ENCODE measurements around the gene SRSF2.
"Not testable (repeated sequence)": the region's sequence is repeated elsewhere in the genome, so short reads cannot be mapped to it uniquely, and the experiment has no call there.

The SRSF2 gene

DNA sequence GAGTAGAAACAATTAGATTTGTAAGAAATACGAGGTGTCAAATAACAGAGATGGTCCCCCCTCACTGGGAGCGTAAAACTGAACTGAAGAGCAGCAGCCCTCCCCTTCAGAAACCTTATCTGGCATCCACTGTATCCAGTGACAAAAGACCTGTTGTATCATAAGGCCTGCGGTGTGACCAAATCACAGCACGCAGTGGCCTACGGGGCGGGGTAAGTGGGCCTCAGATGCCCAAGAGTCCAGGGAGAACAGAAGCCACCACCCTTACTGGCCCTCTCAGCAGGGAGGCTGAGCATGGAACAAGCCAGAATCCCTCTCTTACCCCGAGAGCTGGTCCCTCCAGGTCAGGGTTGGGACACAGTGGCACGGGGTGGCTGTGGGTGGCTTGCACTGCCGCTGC, 16.2 kb downstream of the SRSF2 start:
- DNase-seq (ENCODE audit: low read depth in 2 of 2), result no peak

- DNase-seq (ENCODE audit: low read depth in 2 of 2), result no peak
Measured at GRCh38 chr17:76720211-76720610, 16.9 kb downstream of the SRSF2 start.

GRCh38 chr17:76718516-76718915, 18.6 kb downstream of the SRSF2 start:
- no peak for DNase-seq (ENCODE audit: low read depth in 2 of 2)

DNA sequence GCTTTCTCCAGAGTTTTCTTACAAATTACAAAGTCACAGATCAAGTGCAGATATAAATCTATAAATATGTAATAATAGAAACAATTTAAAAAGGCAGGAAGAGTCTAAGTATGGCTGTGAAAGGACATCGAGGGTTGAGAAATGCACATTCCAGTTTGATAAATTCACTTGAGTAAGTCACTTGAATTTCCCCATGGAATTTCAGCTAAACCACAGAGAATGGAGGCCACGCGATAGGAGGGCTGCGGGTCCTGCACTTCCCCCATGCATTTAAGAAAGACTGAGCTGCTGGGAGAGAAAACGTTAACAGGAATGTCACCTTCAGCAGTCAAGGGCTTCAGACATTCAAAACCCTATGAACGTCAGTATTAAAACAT, 20.3 kb downstream of the SRSF2 start:
- no peak for DNase-seq (ENCODE audit: low read depth in 2 of 2)

DNA sequence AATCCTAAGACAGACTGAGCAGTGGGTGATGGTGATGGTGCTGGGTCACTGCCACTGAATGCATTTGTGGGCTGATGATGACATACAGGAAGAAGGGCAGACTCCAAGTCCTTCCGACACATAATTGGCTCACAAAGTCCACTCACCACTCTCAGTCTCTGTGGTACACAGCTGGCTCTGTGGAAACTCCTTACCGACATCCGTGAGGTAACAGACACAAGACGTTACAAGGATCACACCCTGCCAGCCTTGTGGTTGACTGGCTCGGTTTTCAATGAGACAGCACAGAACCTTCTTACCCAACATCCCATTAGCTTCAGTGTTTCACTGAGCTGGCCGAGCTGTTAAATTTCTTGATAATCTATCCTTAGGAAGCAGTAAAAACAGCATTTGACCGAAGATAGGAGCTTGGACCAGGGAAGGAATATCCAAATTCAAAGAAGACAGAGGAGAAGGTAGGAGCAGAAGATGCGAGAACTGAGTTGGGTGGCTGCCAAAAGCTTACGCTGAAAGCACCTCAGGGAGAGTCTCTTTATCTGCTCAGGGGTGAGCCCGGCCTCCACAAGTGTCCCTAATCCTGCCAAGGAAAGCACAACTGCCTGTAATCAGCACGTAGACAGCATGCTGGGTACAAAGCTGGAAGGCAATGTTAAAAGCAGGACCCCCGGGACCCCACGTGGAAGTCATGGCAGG, 20.8 kb downstream of the SRSF2 start:
- peak; percentile 49 to 50 for DNase-seq (ENCODE audit: low read depth in 2 of 2)

DNA sequence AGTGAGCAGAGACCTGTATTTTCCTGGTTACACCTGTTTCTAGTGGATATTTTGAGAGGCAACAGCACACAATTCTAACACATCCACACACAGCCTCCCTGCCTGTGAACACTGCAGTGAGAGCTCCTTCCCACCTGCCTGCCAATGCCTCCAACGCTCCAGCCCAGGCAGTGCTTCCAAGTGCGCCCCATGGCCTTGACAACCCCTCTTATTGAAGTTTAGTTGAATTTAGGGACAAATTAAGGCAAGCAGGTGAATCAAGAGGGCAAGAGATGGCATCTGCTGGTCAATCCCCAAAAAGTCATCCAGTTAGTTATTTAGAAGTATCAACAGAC, 21.7 kb downstream of the SRSF2 start:
- no peak for DNase-seq (ENCODE audit: low read depth in 2 of 2)

GRCh38 chr17:76714822-76715495, 22.2 kb downstream of the SRSF2 start:
- DNase-seq (ENCODE audit: low read depth in 2 of 2), result peak; percentile 67 to 69

- DNase-seq (ENCODE audit: low read depth in 2 of 2), result no peak
Measured at GRCh38 chr17:76714336-76714735, 22.8 kb downstream of the SRSF2 start.

DNA sequence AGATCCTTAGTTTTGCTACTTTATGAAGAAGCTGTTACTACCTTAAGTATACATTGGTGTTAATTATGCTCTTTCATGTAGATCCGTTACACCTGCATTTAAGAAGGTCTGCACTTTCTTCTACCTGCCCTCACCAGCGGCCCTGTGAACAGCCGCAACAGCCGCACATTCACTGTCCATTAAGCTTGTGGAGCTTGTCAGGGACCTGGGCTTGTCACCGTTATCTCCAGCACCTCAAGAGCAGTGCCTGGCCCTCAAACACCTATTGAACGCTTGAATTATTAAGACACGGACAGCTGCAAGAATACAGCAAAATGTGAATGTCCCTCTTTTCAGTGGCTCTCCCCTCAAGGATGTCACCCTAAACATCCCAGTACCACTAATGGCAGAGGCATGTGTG, 23.4 kb downstream of the SRSF2 start:
- no peak for DNase-seq (ENCODE audit: low read depth in 2 of 2)

- DNase-seq (ENCODE audit: low read depth in 2 of 2), result not testable (repeated sequence)
Measured at GRCh38 chr17:76712321-76712720, 24.8 kb downstream of the SRSF2 start.

DNA sequence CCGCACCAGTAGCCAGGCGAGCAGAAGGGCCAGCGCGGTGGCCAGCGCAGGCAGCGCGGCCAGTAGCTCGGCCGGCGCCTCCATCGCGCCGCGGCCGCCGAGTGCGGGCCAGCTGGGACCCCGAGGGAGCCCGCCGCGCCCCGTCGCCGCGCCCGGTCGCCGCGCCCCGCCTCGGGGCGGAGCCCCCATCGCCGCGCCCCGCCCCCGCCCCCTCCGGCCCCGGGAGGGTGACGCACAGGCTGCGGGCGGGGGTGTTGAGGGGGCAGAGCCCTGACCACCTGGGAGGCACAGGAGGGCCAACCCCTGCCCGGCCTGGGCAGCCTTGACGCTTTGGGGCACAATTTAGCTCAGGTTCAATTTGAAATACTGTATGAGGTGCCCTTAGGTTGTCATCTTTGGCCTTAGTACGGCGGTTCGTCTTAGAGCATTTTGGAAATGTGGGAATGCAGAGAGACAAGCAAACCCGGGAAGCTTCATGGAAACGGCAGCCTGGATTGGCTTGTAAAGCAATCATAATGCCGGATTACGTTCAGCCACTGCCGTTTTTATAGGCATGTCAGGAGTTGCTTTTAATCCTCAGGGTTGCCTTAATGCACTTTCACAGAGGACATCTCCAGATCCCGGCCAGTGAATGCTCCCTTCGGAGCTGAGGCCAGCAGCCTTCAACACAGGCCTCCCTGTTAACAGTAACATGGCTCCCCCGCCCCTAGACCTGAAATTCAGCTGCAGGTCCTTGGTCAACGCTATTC, 26.1 kb downstream of the SRSF2 start, which contains the start of gene MXRA7:
TSS of gene MXRA7 (minus strand) at position 103 of the 749 bp plus-strand sequence. CDS start at position 84, 19 bp downstream.
- DNase-seq (ENCODE audit: low read depth in 2 of 2), result peak; percentile 54 to 60

DNA sequence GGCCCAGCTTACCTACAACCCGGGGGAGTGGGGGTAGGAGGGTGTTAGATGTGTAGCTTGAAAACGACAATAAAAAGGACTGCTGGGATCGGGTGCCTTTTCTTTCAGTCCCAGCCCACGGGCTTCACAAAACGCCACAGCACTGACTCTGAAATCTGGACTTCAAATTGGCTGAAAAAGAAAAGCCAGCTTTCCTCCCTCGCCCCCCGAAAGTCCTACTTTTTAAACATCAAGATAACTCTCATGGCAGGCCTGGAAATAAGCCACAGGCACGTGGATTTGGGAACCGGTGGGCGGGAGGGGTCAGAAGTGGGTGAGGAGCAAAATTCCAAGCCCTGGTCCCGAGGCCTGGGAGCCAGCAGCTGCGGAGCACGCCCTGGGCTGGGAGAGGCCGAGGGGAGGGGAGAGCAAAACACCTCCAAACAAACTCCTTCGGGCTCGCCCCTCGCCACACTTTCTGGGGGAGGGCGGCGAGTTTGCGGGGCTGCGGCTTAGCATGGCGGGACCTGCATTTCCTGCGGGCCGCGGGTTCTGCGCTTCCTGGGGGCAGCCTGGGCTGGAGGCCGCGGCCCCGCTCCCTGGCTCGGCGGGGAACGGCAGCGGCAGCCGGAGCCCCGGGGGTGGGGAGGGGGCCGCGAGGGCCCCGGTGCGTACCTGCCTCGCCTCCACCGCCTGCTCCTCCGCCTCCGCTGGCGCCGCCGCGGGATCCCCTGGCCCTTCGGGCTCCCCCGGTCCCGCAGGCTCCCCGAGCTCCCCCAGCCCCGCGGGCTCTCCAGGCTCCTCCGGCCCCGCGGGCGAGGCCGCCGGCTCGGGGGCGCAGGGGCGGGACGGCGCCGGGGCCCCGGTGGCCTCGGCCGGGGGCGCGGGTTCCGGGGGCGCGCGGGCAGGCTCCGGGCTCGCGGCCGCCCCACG, 26.9 kb downstream of the SRSF2 start:
- not testable (repeated sequence) for DNase-seq (ENCODE audit: low read depth in 2 of 2)

DNA sequence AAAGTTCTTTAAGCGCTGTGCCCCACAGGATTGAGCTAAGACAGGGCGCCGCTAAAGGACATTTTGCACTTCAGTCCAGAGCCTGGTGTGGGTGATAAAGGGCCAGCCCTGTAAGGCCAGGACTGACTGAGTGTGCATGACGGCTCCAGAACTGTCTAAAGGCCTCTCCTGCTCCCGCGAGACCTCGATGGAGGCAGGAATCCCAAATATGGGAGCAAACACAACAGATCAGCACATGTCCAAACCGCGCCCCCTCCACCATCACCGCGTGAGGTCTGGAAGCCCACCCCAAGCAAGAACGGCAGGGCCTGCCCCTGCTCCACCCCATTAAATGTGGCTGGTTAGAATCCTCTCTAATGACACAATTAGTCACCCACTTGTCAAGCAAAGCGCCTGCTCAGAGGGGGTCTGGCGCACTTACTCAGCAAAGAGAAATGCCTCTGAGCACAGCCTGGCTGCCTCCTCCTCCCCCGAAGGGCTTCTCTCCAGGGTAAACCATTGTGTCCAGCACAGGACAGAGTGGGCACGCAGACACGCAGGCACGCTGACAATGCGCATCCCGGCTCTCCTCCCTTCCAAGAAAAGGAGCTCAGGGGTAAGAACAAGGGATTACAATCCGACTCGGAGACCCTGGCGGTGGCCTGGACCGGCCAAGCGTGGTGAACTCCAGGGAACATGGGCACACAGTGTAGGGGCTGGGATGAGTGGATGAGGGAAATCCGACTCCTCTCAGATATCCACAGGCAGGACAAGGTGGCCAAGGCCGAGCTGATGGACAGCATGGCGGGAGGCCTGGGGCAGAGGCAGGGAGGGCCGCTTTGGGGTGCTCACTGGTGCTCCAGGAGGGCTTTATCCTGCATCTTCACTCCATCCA, 27.8 kb downstream of the SRSF2 start:
- no peak for DNase-seq (ENCODE audit: low read depth in 2 of 2)

DNA sequence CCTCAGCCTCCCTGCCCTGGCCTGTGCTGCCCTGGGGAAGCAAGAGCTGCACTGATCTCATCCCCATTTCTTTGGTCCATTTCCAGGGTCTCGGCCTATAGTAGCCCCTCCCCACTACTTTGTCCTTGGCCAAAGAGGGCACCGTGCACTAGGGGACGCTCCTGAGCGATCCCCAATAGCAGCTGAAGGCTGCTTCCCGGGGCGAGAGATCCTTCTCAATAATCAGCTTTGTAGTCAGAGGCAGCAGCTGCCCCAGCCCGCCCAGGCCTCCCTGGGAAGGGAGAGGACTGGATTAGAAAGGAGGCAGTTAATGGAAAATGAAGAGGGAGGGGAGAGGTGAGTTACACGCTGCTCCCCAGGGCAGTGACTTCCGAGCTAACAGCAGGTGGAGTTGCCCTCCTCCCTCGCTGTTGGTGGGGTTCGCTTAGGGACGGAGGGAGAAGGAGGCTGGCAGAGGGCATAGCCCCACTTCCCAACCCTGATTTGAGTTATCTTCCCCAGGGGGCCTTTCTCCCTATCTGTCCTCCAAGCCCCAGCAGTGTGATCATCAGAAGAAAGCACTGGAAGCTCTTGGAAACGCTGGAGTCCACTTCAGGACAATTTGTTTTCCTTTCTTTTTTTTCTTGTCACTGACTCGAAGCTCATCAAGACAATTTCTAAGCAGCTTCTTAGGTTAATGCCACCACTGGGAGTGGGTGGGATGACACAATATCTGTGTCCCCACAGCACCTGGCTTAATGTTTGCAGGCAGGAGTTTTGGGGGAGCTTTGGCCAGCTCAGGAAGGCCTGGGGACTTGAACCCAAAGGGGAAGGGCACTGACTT, 28.9 kb downstream of the SRSF2 start:
- DNase-seq (ENCODE audit: low read depth in 2 of 2), result no peak

GRCh38 chr17:76706817-76707216, 30.3 kb downstream of the SRSF2 start:
- DNase-seq (ENCODE audit: low read depth in 2 of 2), result no peak

DNA sequence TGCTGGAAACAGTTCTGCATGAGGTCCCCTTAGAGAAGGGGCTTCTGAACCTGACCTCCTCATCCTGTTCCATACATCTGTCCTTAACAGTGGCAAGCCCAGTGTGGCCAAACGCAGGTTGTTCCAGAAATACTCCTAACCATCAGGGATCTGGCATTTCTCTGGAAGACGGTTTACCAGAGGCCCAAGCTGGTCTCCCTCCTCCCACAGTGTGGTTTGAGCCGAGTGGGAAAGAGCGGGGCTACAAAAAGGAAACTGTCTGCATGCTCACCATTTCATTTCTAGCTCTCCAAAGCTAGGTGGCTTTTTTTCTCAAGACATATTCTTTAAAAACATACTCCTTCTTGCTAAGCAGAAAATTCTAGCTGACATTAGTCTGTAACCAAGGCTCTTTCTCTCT, 32.3 kb downstream of the SRSF2 start:
- DNase-seq (ENCODE audit: low read depth in 2 of 2), result no peak

GRCh38 chr17:76702941-76703637, 34.0 kb downstream of the SRSF2 start:
- no peak for DNase-seq (ENCODE audit: low read depth in 2 of 2)

DNA sequence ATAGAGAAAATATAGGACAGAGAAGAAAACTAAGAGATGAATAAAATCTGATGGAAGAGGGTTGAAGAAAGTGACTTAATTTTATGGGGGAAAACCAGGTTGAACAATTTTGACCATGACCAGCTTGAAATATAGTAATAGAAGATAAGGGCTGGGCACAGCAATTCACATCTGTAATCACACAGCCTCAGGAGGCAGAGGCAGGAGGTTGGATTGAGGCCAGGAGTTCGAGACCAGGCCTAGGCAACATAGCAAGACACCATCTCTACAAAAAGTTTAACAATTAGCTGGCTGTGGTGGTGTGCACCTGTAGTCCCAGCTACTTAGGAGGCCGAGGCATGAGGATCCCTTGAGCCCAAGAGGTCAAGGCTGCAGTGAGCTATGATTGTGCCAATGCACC, 35.1 kb downstream of the SRSF2 start:
- no peak for DNase-seq (ENCODE audit: low read depth in 2 of 2)

GRCh38 chr17:76701471-76701967, 35.6 kb downstream of the SRSF2 start:
- no peak for DNase-seq (ENCODE audit: low read depth in 2 of 2)

Data from stimulated activated CD8-positive, alpha-beta memory T cell treated with anti-CD3 and anti-CD28 coated beads, Interleukin-2, amount 100 ng/mL, for 48 hours (primary cell).